HCT116 (cell line): ENCODE data around the gene ABCA5. TPM values are rescaled to one million over a fixed set of nuclear protein-coding genes. Genes with fewer than 3 reads are reported as not detected.

ENCODE experiments used
- ATAC-seq: fragments of 200-7000 bp; cut with Tn5 transposase; 2 replicates; pipeline ENCODE4 v1.9.1; 2020; ENCODE audit warnings: mild to moderate bottlenecking, moderate library complexity
- BruUV-seq: library from RNA; stranded (reverse); fragments of 400-500 nt; replicated peaks from 2 replicates; lab custom pipeline; 2021; lab: Mats Ljungman, UMichigan
- CTCF ChIA-PET: fragments of 300-600 bp; sonication (Branson Sonifier 250); formaldehyde crosslinking; loops from one replicate; lab custom pipeline; 2021; ENCODE audit warnings: antibody characterized with exemption; lab: Charles Lee
- POLR2A ChIA-PET: fragments of 300-600, 350-600 bp; sonication (Branson Sonifier 250); formaldehyde crosslinking; loops from one replicate; lab custom pipeline; 2021; ENCODE audit warnings: antibody characterized with exemption; lab: Charles Lee
- RAD21 ChIA-PET, 2 experiments: fragments of 300-600 bp; sonication (Branson Sonifier 250); formaldehyde crosslinking; loops; one replicate each; lab custom pipeline; 2023; ENCODE audit warnings: low total read pairs in 2 of 2; ENCODE audit not compliant: uncharacterized antibody in 2 of 2, unreplicated experiment in 2 of 2, low non-redundant PET in 1 of 2; lab: Charles Lee
- DNase-seq: peaks from one replicate; pipeline ENCODE4 v3.0.0-alpha.2; 2010; ENCODE audit warnings: low read depth, low spot score
- H2AFZ ChIP-seq: fragments of 200-600 bp; shearing (Covaris generic), sonication (generic); 2 replicates; pipeline ENCODE4 v1.6.1; 2017; ENCODE audit warnings: low read depth, mixed run types, mixed read lengths, antibody characterized with exemption, low read length; ENCODE audit not compliant: poor library complexity, severe bottlenecking
- H3K27ac ChIP-seq: 2 replicates; pipeline ENCODE4 v1.5.1; 2012; ENCODE audit warnings: low read depth, low read length
- H3K27me3 ChIP-seq: fragments of 200-600 bp; sonication (generic); 2 replicates; pipeline ENCODE4 v1.6.1; 2016; ENCODE audit warnings: mixed run types, low read length, mixed read lengths; ENCODE audit not compliant: insufficient read depth
- H3K36me3 ChIP-seq, 2 experiments: fragments of 200-500 bp in 1 of 2; fragments of 200-600 bp in 1 of 2; sonication (Bioruptor generic) in 1 of 2; sonication (generic) in 1 of 2; 2 replicates each; pipeline versions ENCODE4 v1.5.1 to v1.6.1; 2014 to 2016; ENCODE audit warnings: low read length in 2 of 2, inconsistent platforms in 1 of 2, mixed read lengths in 1 of 2, mixed run types in 1 of 2; ENCODE audit not compliant: insufficient read depth in 2 of 2, control insufficient read depth in 1 of 2
- H3K4me1 ChIP-seq, 2 experiments: fragments of 200-600 bp in 1 of 2; sonication (generic) in 1 of 2; 2 replicates each; pipeline versions ENCODE4 v1.5.1 to v1.6.1; 2012 to 2017; ENCODE audit warnings: low read length in 2 of 2, inconsistent platforms in 1 of 2, mild to moderate bottlenecking in 1 of 2, mixed read lengths in 1 of 2, mixed run types in 1 of 2, moderate library complexity in 1 of 2; ENCODE audit not compliant: insufficient read depth in 2 of 2, control insufficient read depth in 1 of 2
- H3K4me2 ChIP-seq: fragments of 200-600 bp; sonication (generic); 2 replicates; pipeline ENCODE4 v1.6.1; 2017; ENCODE audit warnings: mixed run types, low read length, mixed read lengths
- H3K4me3 ChIP-seq, 2 experiments: fragments of 200-600 bp in 1 of 2; sonication (generic) in 1 of 2; replicated peaks in 1 of 2; 2 replicates each; pipeline ENCODE4 v1.5.1; 2011 to 2016; ENCODE audit warnings: low read length in 2 of 2, control low read depth in 1 of 2, low read depth in 1 of 2, mild to moderate bottlenecking in 1 of 2, mixed read lengths in 1 of 2, mixed run types in 1 of 2
- H3K79me2 ChIP-seq: fragments of 200-600 bp; sonication (generic); 2 replicates; pipeline ENCODE4 v1.6.1; 2017; ENCODE audit warnings: mild to moderate bottlenecking, mixed run types, low read length, moderate library complexity, mixed read lengths; ENCODE audit not compliant: insufficient read depth
- H3K9ac ChIP-seq: fragments of 200-600 bp; sonication (generic); 2 replicates; pipeline ENCODE4 v1.6.1; 2016; ENCODE audit warnings: low read length, mixed read lengths
- H3K9me2 ChIP-seq: fragments of 200-600 bp; sonication (generic), shearing (Covaris generic); 2 replicates; pipeline ENCODE4 v1.6.1; 2017; ENCODE audit warnings: mixed run types, mild to moderate bottlenecking, moderate library complexity; ENCODE audit not compliant: insufficient read depth
- H3K9me3 ChIP-seq, 2 experiments: fragments of 200-500 bp in 1 of 2; fragments of 200-600 bp in 1 of 2; sonication (Bioruptor generic) in 1 of 2; sonication (generic) in 1 of 2; 2 replicates each; pipeline ENCODE4 v1.6.1; 2014 to 2017; ENCODE audit warnings: low read length in 2 of 2, mixed read lengths in 2 of 2, inconsistent platforms in 1 of 2, low read depth in 1 of 2, mild to moderate bottlenecking in 1 of 2, mixed run types in 1 of 2, moderate library complexity in 1 of 2; ENCODE audit not compliant: control insufficient read depth in 1 of 2, insufficient read depth in 1 of 2
- H4K20me1 ChIP-seq: fragments of 200-600 bp; sonication (generic), shearing (Covaris generic); 2 replicates; pipeline ENCODE4 v1.6.1; 2017; ENCODE audit warnings: mixed run types, mild to moderate bottlenecking, moderate library complexity; ENCODE audit not compliant: insufficient read depth
- ATF3 ChIP-seq: IDR thresholded peaks from 2 replicates; pipeline ENCODE4 v1.6.1; 2012
- CEBPB ChIP-seq: IDR thresholded peaks from 2 replicates; pipeline ENCODE4 v1.6.1; 2012; ENCODE audit warnings: low read depth
- CTCF ChIP-seq, 3 experiments: fragments of 200-600 bp in 1 of 3; sonication (generic) in 1 of 3; IDR thresholded peaks in 2 of 3; conservative IDR thresholded peaks in 1 of 3; 2 replicates each; pipeline ENCODE4 v1.5.1; 2012 to 2017; ENCODE audit warnings: low read depth in 2 of 3, low read length in 2 of 3, antibody characterized with exemption in 1 of 3, borderline replicate concordance in 1 of 3, control low read depth in 1 of 3, mild to moderate bottlenecking in 1 of 3, mixed read lengths in 1 of 3, mixed run types in 1 of 3, moderate library complexity in 1 of 3; ENCODE audit not compliant: insufficient read depth in 1 of 3
- ELF1 ChIP-seq: IDR thresholded peaks from 2 replicates; pipeline ENCODE4 v1.6.1; 2012; ENCODE audit warnings: low read depth, borderline replicate concordance
- EZH2 ChIP-seq: fragments of 200-600 bp; sonication (generic); IDR thresholded peaks from 2 replicates; pipeline ENCODE4 v1.6.1; 2017; ENCODE audit warnings: antibody characterized with exemption, mixed run types
- FOSL1 ChIP-seq: IDR thresholded peaks from 2 replicates; pipeline ENCODE4 v1.6.1; 2012; ENCODE audit warnings: low read depth
- MAX ChIP-seq: IDR thresholded peaks from 2 replicates; pipeline ENCODE4 v1.6.1; 2012
- POLR2AphosphoS5 ChIP-seq: IDR thresholded peaks from 2 replicates; pipeline ENCODE4 v1.6.1; 2011; ENCODE audit warnings: mild to moderate bottlenecking, low read depth, low read length, moderate library complexity
- SIN3A ChIP-seq: IDR thresholded peaks from 2 replicates; pipeline ENCODE4 v1.6.1; 2012; ENCODE audit warnings: low read depth
- SP1 ChIP-seq: IDR thresholded peaks from 2 replicates; pipeline ENCODE4 v1.6.1; 2012; ENCODE audit warnings: low read depth
- TCF7L2 ChIP-seq: IDR thresholded peaks from 2 replicates; pipeline ENCODE4 v1.7.0; 2011; ENCODE audit warnings: borderline replicate concordance, inconsistent platforms; ENCODE audit not compliant: insufficient read depth, insufficient read length; ENCODE audit errors: extremely low read depth
- YY1 ChIP-seq: IDR thresholded peaks from 2 replicates; pipeline ENCODE4 v1.6.1; 2011; ENCODE audit warnings: low read length, low read depth, moderate library complexity, mild to moderate bottlenecking; ENCODE audit not compliant: insufficient replicate concordance; ENCODE audit errors: extremely low read depth
- ZBTB33 ChIP-seq: IDR thresholded peaks from 2 replicates; pipeline ENCODE4 v1.6.1; 2011; ENCODE audit warnings: mild to moderate bottlenecking, low read length, moderate library complexity; ENCODE audit not compliant: insufficient replicate concordance; ENCODE audit errors: extremely low read depth
- ZFX ChIP-seq: fragments of 450-650 bp; IDR thresholded peaks from 2 replicates; pipeline ENCODE4 v1.6.1; 2017
- intact Hi-C: fragments of 100-400 bp; cut with micrococcal nuclease; formaldehyde crosslinking; loops from 2 replicates; pipeline ENCODE4 v1.10.0; 2022
- total RNA-seq: library from RNA; stranded (reverse); gene quantifications from one replicate; pipeline ENCODE4 v1.2.1, GENCODE V29; 2021; ENCODE audit not compliant: unreplicated experiment

Gene ABCA5
- total RNA-seq, 1 experiment from 2014 or later, result 6.8 TPM

DNA sequence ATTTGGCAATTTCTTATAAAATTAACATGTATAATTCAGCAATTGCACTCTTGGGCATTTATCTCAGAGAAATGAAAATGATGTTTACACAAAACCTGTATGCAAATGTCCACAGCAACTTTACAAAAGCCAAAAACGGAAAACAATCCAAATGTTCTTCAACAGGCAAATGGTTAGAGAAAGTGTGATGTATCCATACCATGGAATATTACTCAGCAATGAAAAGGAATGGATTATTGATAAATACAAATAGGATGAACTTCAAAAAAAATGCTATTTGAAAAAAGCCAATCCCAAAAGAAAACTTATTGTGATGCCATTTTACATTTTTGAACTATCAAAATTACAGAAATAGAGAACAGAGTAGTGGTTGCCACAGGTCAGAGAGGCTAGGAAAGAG, 61.1 kb downstream of the ABCA5 start:
- Histone ChIP-seq H3K9ac (no peak overlapping the region), H3K9me3 (no peaks in the 10 kb centered on the region), H3K27me3 (no peaks in the 10 kb centered on the region), H3K4me3 (no peak overlapping the region), H3K36me3 (no peaks in the 10 kb centered on the region), H3K27ac (no peak overlapping the region)
- TF ChIP-seq FOSL1, result no peak
- TF ChIP-seq TCF7L2, result no peak
- no peak for TF ChIP-seq CEBPB
- TF ChIP-seq ZFX, result no peak
- TF ChIP-seq SIN3A, result no peak
- TF ChIP-seq ATF3, result no peak
- no peak for TF ChIP-seq ELF1
- TF ChIP-seq SP1, result no peak
- no peak for TF ChIP-seq ZBTB33
- TF ChIP-seq EZH2, result no peak
- TF ChIP-seq POLR2AphosphoS5, result no peak
- TF ChIP-seq YY1, result no peak
- TF ChIP-seq CTCF (IDR thresholded peaks at IDR 0.05 in 2 of 3, conservative IDR thresholded peaks at IDR 0.05 in 1 of 3; ENCODE audit: borderline replicate concordance in 1 of 3, insufficient read depth in 1 of 3, low read depth in 2 of 3, low read length in 2 of 3), result no peak
- no peak for TF ChIP-seq MAX
- TF ChIP-seq, all 23 proteins: peak for 0
- no TSS peak for BruUV-seq
- DNase-seq (no peak), ATAC-seq (no peak)
- H4K20me1 ChIP-seq, result no peaks in the 10 kb centered on the region
- POLR2A ChIA-PET, result no interaction called here
- CTCF ChIA-PET, result interaction anchor here (1.1 kb wide), 1 partner anchor 492 kb away, joined by 3 read pairs; no protein-coding TSS in a partner anchor
- H3K4me1 ChIP-seq, result no peaks in the 10 kb centered on the region; a peak in 1 of 4 replicates
- RAD21 ChIA-PET, result no interaction called here
- H2AFZ ChIP-seq, result no peak overlapping the region
- no peak overlapping the region for H3K4me2 ChIP-seq
- no peaks in the 10 kb centered on the region for H3K9me2 ChIP-seq
- no peaks in the 10 kb centered on the region for H3K79me2 ChIP-seq
- intact Hi-C loops, result loop anchor here (5.0 to 10.0 kb wide), 2 partner anchors 51 to 129 kb away; no protein-coding TSS in a partner anchor
